HG03378 (cell line): ENCODE data around the gene UBE2I.

Experiments used
- ATAC-seq: cut with Tn5 transposase; IDR thresholded peaks from one replicate; pipeline ENCODE4 v1.9.1; 2021; ENCODE audit warnings: mild to moderate bottlenecking, moderate library complexity; ENCODE audit not compliant: unreplicated experiment

Gene UBE2I

DNA sequence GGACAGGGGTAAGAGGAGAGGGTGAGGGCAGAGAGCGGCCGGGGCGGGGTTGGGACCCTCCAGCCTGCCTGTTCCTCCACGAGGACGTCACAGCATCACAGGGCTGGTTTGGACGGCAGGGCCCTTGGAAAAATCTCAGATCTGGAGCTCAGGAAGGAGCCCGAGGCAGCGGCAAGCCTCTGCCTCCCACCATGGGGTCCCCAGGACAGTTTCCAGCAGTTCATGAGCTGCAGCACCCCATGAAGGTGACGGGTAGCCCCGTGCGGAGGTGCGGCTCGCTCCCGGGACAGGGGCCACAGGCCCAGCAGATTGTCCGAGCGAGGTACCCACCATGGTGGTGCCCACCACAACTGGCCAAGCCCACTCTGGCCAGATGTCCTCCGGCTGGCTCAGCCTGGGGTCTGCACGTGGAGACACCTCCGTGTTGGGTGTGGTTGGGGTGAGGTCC lies 32.3 kb upstream of the UBE2I start:
- ATAC-seq: no peak

DNA sequence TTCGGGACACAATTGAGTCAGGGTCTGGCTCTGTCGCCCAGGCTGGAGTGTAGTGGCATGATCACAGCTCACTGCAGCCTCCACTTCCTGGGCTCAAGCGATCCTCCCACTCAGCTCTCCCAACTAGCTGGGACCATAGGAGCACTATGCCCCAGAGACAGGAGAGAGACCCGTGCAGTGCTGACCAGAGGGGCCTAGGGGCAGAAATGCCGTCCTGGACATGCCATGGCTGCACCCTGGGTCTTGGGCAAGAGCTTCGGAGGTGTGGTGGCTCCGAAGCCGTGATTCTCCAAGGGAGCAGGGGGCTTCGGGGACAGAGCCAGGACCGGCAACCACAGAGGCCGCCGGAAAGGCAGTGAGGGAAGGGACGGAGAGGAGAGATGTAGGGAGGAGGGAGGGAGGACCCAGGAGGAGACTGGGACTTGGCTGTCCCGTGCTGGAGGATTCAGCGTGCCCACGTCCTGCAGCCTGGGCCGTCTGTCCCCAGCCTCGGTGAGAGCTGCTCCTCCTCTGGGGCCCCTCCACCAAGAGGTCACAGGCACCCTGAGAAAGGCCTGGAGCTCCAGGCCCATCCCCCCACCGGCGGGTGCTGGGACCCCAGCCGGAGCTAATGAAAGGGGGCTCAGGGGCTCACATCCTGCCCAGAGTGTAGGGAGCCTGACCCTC lies 31.7 kb upstream of the UBE2I start:
- no peak for ATAC-seq

DNA sequence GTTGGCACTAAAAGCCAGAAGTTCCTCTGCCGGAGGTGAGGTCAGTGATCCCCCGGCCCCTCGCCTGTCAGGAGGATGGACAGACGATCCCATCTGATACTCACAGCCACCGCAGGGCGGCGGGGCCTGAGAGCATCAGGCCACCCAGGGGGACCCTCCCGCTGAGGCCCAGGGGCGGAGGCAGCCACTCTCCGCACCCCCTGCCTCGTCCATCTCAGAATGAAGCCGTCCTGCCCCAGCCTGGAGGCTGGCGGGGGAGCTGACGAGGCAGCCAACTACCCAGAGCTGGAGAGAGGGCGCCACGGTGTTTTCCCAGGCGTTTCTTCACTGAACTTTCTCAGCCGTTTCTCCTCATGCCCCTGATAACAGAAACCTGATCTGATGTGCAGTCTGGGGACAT lies 31.0 kb upstream of the UBE2I start:
- no peak for ATAC-seq

DNA sequence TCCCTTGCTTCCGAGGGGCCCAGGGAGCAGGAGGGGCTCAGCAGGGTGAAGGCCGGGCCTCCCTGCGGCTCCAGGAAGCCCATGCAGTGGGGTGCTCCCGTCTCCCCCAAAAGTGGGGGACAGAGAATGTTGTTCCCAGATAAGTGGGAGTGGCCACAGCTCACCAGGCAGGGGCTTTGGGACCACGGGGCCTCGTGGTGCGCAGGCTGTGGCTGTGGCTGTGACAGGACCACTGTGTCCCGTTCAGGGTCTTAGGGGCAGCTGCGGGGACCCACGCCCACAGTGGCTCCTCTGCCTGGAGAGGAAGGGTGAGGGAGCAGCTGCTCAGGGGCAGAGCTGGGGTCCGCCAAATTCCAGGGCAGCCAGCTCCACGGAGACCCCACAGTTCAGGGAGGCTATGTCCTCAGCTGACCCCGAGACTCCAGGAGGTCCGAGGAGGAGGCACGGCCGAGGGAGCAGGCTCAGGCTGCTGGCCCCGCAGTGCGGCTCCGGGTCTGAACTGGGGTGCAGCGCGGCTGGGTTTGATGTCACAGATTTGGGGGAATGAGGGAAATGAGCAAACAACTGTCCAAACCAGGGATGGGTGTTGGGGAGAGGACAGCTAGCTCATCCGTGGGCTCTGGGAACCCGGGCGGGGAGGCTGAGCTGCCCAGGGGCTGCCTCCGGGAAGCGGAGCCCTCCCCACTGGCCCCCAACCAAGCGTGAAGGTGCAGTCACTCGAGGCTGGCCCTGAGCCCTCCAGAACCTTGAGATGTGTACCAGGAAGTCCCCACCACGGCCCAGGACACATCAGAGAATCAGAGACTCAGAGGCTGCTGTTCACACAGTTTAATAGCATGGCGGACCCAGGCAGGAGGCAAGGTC lies 30.1 kb upstream of the UBE2I start:
- ATAC-seq: no peak

DNA sequence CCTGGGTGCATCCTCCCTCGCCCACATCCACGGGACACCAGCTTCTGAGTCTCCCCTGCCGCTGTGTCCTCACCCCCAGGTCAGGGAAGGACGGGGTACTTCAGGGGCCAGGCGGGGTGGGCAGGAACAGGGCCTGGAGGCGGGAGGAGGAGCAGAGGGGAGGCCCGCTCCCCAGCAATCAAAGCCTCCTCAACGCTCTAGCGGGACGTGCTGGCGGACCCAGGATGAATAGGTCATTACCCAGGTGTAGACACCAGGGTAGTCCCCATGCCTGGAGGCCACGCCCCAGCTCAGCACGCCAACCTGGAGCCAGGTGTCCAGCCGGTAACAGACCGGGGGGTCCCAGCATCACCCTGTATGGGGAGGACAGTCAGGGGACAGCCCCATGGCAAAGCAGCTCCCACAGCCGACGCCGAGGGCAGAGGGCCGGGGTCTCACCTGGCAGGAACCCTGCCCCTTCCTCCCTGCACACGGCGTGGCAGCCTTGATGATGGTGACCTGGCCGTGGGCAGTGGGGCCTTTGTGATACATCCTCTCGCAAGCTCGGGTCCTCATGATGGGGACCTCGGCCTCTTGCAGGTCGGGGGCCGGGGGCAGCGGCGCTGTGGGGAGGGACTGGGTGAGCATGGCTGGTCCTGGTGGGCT lies 29.4 kb upstream of the UBE2I start:
- ATAC-seq: no peak

DNA sequence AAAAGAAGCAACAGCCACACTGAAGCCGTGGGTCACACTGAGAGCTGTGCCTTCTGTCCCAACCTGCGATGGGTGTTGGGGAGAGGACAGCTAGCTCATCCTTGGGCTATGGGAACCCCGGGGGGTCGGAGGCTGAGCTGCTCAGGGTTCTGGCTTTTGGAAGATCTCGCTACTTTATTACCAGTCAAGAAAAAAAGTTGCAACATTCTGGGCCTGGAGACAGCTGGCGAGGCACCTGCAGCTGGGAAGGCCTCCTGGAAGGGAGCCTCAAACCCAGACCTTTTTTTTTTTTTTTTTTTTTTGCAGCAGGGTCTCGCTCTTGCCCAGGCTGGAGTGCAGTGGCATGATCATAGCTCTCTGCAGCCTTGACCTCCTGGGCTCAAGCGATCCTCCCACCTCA lies 28.7 kb upstream of the UBE2I start:
- ATAC-seq: no peak

DNA sequence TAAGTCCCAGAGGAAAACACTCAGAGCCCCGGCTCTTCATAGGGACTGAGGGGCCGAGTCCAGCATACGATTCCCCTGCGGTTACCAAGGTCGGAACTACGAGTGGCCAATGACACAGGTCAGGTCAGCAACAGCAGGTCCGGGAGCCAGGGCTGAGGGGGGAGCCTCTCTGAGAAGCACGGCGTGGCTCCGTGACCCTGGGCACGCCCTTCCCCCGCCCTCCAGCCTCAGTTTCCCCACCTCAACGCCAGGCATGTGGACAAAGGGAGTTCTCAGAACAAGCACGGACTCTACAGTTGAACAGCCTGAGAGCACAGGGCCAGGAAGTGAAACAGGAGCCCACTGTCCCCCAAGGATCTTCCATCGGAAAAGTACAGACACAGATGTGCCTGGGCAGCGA lies 27.9 kb upstream of the UBE2I start:
- no peak for ATAC-seq

DNA sequence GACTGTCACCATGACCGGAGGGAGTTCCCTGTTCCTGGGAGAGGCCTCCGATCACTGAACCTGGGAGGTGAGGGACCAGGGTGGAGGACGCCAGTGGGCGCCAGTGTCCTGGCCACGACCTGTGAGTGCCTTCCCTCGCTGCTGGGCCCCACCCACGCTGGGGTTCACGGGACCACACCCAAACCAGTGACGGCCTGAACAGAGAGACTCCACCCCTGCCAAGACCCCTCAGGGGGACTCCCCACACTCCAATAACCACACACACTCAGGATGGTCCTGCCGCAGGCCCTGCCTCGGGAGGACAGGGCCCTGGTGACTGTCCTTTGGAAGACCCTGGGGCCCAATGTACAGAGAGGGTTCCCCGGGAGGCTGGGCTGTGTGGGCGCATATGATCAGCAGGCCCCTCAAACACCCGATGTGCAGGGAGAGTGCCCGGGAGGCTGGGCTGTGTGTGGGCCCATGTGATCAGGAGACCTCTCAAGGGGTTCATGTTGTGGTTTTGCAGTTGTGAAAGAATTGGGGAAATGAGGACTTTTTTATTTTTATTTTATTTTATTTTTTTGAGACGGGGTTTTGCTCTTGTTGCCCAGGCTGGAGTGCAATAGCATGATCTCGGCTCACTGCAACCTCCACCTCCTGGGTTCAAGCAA lies 27.0 kb upstream of the UBE2I start:
- ATAC-seq: no peak

DNA sequence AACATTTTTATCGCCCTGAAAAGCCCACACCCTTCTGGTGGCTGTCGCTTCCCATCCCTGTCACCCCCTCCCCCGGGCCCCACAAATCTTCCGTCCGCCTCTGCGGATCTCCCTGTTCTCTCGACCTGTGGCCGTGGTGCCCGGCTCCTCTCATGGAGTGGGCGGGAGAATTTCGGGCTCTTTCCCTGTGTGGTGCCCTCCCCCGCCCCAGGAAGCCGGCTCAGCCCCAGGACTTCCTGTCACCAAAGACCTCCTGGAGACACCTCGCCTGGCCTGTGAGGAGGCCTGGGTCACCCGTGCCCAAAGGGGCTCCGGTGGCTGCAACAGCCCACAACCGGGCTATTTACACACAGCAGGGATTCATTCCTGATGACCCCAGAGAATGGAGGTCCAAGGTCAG lies 26.1 kb upstream of the UBE2I start:
- ATAC-seq: no peak

DNA sequence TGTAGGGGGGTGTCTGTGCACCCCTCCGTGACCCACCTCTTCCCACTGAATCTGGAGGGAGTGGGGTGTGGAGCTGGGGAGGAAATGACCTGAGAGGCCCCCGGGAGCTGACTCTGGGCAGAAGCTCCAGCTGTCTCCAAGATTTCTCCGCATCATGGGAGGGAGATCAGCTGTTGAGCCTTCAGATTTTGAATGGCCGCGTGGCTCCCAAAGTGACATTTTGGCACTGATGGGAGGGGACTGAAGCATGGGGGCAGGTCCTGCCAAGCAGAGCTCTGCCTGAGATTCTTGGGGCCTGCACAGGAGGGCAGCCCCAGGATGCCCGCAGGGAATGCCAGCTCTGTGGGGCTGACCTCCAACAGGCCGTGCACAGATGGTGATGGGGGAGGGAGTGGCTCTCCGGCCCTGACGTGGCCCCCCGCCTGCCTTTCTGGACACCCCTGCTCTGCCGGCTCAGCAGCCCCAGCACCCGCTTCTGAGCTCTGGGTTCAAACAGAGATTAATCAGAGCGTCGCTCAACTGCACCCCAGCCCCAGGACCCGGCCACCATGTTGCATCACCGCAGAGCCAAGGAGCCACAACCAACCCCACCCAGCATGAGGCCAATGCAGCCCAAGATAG lies 25.3 kb upstream of the UBE2I start:
- no peak for ATAC-seq

DNA sequence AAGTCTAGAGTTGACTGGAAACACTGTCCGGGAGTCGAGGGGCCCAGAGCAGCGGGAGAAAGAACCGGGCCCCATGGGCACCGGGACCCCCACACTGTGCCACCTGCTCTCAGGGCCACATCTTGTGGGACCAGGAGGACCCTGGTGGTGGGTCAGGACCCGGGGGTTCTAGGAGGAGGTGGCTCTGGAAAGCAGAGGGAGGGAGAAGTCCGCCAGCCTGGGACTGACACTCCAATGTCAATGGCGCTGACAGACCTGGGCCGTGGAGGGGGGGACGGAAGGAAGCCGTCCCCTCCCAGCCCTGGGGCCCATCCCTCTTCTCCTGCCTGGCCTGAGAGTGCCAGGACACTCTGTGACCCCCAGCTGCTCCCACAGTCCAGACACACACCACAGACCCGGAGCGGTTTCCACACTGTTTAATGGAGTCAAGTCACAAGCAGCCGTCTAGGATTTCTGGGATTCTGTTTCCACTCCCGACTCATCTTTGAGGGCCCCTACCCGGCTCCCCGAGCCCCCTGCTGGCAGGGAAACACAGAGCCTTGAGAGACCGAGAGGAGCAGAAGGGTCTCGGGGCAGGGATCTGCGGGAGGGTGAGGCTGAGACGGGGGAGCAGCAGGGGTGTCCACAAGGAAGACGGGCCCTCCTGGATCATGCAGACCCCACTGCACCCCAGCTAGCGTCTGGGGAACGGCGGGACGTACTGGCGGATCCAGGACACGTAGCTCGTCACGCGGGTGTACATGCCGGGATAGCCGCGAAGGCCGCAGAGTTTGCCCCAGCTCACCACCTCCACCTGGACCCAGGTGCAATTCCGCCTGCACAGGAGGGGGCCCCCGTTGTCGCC lies 23.5 kb upstream of the UBE2I start:
- ATAC-seq: no peak

DNA sequence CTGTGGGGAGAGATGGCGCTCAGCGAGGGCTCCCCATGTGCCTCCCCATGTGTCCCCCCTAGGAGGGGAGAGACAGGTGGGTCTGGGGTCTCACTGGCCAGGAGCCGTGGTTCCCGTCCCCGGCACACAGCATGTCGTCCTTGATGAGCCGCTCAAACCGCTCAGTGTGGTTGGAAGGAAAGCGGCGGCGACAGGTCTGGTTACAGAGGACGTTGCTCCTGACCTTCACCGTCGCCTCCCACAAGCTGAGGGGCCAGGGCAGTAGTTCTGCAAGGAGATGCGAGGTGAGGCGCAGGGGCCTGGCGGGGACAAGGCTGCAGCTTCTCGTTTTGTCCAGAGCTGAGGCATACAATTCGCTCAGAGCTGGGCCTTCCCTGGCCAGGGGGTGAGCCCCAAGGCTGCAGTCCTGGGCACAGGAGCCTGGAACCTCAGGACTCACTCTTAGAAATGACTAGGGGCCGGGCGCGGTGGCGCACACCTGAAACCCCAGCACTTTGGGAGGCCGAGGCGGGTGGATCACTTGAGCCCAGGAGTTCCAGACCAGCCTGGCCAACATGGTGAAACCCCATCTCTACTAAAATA lies 22.8 kb upstream of the UBE2I start:
- ATAC-seq: no peak

DNA sequence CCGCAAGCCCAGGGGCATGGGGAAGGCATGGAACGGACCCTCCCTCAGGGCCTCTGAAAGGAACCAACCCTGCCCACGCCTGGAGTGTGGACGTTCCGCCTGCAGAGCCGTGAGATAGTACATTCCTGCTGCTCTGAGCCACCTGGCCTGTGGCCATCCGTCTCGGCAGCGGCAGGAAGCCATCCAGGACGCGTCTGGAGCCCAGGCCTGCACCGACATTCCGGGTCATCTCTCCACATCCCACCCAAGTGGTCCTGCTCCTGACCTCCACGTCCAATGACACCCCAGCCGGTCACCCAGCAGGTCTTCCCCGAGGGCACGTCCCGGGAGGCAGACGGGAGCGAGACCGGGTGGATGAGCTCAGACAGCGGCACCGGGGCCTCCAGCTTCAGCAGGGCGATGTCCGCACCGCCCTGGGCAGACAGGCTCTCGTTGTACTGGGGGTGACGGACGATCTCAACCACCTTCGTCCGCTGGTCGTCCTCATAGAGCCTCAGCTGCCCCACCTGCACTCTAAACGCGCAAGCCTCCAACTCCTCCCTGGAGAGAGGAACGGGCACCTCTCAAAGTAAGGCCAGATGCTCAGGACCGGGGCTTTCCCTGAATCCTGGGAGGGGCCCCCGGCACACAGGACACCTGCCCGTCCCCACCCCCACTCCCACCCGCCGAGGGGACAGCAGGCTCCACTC lies 21.3 kb upstream of the UBE2I start:
- no peak for ATAC-seq

DNA sequence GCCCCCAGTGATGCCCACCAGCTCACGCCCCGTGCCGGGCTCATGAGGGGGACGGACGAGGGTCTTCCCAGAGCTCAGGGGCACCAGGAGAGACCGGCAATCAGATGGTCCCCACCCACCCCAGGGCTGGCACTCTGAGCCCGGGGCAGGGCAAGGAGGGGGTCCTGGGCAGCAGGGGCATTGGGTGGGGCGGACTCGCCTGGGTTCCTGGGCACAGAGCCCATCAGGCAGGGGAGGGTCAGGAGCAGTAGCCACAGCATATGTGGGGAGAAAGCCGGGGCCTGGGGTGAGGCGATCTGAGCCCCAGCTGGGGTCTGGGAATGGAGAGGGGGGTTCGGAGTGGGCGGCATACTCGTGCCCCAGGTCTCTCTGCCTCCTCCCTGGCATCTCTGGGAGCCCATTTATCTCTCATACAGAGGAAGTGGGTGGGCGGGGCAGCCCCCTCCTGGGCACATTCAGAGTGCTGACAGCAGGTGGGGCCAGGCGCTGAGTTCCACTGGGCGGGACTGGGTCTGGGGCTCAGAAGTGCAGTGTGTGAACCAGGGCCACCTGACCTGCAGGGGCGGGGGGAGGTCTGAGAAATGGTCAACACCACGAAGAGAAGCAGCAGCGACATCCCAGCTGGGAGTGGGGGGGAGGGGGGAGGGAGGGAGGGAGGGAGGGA lies 20.5 kb upstream of the UBE2I start:
- no peak for ATAC-seq

DNA sequence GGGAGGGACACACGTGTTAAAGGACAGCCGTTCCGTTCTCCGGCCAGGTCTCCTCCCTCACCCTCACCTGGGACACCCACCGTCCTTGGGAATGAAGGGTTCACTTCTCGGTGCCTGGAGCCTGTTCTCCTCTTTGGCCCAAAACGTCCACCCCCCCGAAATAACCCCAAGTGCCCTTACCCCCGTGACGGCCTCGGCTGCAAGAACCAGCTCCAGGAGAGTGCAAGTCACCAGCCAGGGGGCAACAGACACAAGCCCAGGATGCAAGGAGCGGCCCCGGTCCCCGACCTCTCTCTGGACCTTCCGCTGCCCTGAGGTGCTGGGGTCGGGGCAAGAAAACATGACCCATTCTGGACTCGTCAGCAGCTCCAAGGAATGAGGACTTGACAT lies 20.0 kb upstream of the UBE2I start:
- no peak for ATAC-seq

DNA sequence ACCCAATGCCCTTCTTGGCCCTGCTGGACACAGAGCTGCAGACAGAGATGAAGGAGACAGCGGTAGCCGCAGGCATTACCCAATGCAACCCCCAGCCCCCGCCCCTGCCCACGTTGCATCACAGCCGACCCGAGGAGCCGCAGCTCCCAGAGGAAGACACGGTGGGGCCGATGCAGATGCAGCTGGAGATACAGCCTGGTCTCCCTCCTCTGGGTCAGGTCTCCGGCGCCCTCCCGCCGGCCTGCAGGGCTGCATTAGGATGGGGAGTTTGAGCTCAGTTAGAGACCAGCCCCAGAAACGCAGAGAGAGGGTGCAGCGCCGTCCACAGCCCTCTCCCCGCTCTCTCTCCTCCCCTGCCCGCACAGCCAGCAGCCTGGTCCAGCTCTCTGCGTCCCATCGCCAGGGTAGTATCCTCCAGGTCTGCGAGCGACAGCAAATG lies 19.4 kb upstream of the UBE2I start:
- ATAC-seq: no peak

DNA sequence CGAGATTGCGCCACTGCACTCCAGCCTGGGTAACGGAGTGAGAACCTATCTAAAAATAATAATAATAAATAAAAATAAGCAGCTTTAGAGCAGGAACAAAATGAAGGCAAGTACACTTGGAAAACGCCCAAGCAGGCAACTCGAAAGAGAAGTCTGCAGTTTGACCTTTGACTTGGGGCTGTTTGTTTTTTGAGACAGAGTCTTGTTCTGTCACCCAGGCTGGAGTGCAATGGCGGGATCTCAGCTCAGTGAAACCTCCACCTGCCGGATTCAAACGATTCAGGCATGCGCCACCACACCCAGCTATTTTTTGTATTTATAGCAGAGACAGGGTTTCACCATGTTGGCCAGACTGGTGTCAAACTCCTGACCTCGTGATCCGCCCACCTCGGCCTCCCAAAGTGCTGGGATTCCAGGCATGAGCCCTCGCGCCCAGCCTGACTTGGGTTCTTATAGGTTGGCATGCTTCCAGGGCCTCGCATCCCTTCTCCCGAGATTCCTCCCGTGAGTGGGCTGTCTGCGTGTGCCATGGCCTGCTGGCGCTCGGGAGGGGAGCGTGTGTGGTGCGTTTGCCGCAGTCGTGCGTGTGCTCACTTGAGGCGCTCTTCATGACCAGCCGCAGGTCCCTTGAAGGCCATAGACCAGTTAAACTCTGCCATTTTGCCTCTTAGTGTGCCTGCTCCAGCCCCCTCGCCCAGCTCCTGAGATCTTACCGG lies 18.4 kb upstream of the UBE2I start:
- ATAC-seq: no peak

DNA sequence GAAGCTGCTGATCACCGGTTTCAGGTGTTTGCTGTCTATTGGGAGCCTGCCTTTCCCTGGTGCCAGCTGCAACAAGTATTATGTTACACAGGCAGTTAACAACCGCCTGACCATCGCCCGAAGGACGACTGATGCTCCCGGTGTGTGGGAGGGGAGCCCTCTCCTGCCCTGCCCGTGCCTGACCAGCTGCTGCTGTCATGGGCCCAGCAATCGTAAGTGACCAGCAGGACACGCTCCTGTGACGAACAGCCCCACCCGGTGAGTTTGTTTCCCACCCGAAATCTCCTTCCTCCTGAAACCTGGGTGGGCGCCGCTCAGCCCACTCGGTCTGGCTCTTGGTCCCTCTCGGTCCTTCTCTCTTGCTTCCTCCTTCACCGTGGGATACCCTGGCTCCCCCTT lies 17.9 kb upstream of the UBE2I start:
- no peak for ATAC-seq
